ENCODE data around the gene GALK2.

Gene GALK2

DNA sequence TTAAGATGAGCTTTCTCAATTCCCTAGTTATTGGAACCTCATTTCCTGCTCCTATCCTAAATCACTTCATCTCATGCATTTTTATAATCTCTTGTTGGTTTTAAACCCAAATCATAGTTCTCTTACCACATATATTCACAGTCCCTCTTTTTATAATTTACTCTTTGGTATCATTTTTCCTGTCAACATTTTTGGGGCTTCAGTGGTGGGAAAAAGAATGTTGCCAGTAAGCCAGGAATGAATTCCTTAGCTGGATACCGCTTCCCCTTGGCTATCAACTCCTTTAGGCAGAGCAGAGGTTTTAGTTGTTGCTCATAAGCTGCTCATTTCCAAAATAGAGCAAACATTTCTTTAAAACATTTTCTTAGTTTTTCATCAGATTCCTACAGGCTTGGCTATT, 112.3 kb downstream of the GALK2 start:
- DNase-seq (ENCODE audit: low spot score), result no peak

DNA sequence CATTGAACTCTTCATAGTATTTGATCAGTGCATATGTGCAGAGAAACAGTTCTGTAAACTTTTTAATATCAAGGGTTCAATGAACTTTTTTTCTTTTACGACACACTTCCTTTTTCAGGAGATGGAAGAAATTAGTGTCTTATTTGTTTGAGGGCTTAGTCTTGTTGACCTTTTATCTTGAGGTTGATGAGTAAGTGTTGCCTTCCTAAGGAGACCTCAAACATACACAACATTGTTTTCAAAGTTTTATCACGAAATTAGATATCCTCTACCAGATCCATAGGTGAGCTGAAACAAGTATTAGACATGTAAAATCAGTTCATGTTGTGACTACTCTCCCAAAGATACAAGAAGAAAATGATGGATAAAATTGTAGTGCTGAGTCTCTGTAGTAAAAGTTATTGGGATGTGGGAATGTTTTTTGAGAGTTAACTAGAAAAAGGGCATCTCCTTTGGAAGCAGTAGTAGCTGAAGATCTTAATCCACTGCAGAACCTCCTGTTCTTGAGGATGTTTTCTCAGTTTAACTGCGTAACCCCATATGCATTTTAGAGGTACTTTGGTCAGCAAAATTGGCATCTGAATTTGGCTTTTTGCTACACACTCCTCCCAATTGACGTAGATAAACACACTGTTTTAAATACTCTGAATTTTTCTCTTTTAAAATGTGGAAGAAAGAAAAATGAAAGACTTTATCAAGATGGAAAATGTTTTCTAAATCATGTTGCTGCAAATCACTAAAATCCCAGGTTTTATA, 116.8 kb downstream of the GALK2 start:
- no peak for DNase-seq (ENCODE audit: low spot score)

DNA sequence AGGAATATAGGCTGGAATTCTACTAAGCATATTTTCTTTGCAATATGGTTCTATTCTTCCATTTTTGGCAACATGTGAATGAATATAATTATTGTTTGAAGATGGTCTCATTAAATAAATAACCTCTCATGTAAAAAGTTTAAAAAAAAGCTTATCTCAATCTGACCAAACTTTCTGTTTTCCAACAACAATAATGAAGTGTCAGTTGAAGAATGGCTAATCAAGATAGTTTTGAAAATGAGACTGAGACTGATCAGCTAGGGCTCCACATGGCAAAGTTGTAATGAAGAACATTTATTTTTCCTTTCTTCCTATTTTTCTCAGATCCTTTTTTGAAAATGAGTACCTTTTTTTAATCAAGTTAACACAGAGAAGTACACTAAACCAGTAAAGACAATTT, 117.4 kb downstream of the GALK2 start:
- no peak for DNase-seq (ENCODE audit: low spot score)

DNA sequence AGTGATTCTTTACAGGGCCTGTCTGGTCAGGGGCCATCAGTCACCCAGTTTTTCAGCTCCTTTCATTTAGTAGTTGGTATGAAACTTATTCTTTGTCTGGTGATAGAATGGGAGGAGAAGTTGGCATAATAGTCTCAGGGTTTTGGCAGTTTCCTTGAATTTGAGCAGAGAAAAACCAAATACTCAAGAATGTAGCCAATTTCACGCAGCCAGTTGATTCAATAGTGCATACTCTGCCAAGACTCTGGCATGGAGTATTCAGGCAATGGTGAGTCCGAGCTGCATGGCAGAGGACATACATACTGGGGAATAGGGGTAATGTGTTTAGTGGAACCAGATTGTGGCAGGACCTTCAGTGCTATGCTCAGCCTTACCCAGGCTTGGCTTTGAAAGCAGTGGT, 118.3 kb downstream of the GALK2 start:
- no peak for DNase-seq (ENCODE audit: low spot score)

DNA sequence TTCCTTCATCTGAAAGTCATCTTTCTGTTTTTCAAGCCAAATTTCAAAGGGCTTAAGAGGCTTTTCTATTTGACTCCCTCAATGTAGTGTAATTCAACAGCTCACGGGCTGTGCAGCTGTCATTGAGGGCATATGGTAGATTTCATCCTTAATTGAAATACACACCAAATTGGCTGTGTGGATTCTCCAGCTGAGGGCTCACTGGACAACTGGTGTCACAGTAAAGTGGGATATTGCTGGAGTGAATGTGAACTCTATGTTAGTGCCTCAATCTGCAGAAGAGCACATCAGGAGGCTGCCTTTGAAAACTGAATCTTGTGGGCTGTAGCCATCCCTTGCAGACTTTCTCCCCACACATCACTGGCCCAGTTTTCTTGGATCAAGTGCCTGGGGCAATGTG, 120.1 kb downstream of the GALK2 start:
- DNase-seq (ENCODE audit: low spot score), result no peak

DNA sequence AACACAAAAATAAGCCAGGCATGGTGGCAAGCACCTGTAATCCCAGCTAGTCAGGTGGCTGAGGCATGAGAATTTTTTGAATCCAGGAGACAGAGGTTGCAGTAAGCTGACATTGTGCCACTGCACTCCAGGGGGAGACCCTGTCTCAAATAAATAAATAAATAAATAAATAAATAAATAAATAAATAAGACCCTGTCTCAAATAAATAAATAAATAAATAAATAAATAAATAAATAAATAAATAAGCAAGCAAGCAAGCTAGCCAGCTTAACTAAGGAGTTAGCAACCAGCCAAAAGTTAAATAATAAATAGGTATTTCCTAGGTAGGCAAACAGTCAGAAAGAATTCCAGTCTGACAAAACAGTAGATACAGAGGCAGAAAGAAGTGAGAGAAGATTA, 123.9 kb downstream of the GALK2 start:
- DNase-seq (ENCODE audit: low spot score), result no peak

DNA sequence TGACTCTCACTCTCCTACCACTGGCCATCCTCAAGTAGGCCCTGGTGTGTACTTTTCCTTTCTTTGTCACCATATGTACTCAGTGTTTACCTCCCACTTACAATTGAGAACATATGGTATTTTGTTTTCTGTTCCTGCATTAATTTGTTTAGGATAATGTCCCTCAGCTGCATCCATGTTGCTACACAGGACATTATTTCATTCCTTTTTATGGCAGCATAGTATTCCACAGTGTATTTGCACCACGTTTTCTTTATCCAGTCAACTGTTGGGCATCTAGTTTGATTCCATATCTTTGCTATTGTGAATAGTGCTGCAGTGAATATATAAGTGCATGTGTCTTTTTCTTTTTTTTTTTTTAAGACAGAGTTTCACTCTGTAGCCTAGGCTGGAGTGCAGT, 126.2 kb downstream of the GALK2 start:
- no peak for DNase-seq (ENCODE audit: low spot score)

DNA sequence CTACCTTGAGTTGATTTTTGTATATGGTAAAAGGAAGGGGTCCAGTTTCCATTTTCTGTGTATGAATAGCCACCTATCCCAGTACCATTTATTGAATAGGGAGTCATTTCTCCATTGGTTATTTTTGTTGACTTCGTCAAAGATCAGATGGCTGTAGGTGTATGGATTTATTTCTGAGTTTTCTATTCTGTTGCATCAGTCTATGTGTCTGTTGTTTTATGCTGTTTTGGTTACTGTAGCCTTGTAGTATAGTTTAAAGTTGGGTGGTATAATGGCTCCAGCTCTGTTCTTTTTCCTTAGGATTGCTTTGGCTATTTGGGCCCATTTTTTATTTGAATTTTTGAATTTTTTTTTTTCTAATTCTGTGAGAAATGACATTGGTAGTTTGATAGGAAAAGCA, 127.5 kb downstream of the GALK2 start:
- DNase-seq (ENCODE audit: low spot score), result no peak

DNA sequence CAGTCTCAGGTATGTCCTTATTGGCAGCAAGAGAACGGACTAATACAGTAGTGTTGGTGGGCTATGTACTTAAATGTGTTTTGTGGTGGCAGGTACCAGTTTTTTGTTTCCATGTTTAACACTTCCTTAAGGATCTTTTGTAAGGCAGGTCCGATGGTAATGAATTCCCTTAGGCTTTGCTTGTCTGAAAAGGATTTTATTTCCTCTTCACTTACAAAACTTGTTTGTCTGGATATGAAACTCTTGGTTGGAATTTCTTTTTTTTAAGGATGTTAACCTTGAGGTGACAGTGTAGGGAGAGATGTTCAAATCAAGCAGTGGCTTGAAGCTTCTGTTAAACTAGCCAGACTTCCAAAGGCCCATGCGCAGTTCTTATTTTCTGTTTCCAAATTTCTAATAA, 130.8 kb downstream of the GALK2 start:
- DNase-seq (ENCODE audit: low spot score), result no peak

DNA sequence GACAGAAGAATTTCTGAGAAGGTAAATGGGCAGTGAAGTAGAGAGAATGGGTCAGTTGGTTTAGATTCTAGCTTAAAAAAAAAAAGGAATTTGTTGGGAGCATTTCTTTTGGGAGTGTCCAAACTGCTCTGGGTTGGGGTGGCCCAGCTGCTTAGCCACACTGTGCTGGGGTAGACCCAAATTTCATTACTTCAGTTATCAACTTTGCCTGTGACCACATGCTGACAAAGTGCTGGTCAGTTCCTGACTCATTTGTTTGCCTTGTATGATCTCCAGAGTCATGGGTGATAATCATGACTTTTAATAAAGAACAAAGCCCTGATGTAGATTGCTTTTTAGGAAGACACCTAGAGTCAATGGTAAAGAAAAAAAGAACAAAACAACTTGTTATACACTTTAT, 131.5 kb downstream of the GALK2 start:
- no peak for DNase-seq (ENCODE audit: low spot score)

DNA sequence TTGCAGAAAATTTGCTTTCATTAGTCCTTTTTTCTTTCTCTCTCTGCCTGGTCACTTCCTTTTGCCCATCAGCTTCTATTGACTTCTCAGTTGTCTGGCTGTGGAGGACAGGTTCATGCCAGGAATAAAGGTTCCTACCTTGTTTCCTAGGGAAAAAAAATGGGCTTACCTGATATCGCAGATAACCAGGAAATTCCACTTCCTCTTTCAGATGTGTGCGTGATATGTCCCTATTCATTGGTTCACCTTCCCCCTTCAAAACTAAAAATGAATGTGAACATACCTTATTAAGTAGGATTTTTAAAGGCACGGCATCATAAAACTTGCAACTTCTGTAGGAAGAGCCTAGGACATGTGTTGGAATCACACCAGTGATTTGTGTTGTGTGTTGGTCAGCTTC, 133.0 kb downstream of the GALK2 start:
- DNase-seq (ENCODE audit: low spot score), result no peak

DNA sequence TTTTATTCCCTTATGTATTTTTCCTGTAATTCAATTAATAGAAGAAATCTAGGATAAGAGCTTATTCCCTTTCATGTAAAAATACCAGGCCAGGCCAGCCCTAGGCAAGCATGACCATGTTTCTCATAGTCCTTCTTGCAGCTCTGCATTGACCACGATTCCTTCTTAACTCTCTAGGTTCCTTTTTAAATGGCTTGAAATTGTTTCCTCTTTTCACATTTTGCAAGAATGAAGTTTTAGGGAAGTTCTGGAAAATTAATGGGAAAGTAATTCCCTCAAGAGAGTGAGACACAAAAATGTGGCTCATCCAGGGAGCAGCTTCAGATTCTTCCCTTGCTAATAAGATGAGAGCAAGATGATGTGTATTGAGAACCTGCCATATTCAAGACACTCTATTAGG, 136.5 kb downstream of the GALK2 start:
- DNase-seq (ENCODE audit: low spot score), result no peak

DNA sequence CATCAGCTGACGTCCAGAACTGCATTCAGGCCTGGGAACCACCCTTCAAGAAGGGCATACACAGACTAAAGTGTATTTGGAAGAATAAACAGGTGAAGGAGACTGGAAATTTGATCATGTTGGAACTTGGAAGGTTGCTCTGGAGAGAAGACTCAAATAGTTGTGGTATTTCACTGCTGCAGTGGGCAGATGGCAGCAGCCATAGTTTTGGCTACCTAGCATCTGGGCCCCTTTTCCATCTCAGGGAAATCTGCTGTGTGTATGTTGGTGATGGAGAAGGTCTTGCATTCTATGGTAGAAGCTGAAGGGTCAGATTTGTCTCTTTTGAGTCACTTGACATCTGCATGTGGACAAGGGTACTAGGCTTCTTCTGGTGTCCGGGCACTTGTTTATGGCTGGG, 138.6 kb downstream of the GALK2 start:
- DNase-seq (ENCODE audit: low spot score), result no peak

DNA sequence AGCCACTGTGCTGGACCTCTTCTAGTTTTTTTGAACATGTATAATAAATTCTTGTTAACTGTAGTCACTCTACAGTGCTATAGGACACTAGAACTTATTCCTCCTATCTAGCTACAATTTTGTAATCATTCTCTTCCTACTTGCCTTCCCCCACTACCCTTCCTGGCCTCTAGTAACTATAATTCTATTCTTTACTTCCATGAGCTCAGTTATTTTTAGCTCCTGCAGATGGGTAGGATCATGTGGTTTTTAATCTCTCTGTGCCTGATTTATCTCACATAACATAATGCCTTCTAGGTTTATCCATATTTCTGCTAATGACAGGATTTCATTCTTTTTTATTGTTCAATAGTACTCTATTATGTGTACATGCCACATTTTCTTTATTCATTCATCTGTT, 139.8 kb downstream of the GALK2 start:
- DNase-seq (ENCODE audit: low spot score), result no peak

DNA sequence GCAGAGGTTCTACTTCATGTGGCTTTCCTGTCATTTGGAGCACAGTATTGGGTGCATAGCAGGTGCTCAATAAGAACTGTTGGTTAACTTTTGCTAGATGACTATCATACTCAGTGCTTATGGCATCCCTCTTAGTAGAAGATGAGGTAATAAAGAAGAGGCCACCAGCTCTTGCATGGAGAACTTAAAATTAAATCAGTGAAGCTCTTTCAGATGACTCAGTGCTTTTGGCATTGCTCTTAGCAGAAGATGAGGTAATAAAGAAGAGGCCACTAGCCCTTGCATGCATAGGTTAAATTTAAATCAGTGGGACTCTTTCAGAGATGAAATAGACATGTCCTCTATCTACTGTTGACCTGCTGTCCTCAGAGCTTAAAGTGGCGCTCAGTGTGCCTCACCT, 143.6 kb downstream of the GALK2 start:
- DNase-seq (ENCODE audit: low spot score), result no peak

DNA sequence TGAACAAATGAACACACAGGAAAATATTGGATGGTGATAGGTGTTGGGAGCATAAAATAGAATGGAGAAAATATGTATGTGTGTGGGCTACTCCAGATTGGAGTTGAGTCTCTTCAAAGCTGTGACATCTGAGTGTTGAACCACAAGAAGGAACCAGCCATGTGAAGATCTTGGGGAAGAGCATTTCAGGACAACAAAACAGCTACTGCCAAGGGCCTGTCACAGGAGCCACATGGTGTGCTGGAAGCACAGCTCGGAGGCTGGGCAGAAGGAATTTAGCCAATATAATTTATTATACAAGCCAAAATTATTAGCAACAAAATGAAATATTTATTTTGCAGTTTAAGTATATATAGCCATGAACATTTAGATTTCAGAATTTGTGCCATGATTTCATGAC, 144.7 kb downstream of the GALK2 start:
- DNase-seq (ENCODE audit: low spot score), result no peak

DNA sequence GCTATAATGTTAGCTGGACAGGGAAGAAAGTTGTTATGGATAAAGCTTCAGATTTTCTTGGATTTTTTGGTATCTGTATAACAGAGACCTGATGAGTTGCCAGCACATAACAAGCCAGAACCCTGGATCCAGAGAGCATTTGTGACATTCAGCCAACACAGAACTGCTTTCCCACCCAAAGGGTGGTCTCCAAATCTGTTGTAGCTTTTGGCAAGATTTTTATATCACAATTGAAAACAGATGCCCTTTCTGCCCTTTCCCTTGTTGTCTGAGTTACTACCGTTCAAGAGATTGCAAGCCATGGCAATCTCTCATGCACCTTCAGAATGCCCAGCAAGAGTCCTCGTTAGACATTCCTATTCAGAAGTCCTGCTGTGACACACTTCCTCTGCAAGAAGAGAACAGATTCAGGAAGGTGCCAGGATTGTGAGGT, 145.4 kb downstream of the GALK2 start:
- DNase-seq (ENCODE audit: low spot score), result peak; percentile 65

DNA sequence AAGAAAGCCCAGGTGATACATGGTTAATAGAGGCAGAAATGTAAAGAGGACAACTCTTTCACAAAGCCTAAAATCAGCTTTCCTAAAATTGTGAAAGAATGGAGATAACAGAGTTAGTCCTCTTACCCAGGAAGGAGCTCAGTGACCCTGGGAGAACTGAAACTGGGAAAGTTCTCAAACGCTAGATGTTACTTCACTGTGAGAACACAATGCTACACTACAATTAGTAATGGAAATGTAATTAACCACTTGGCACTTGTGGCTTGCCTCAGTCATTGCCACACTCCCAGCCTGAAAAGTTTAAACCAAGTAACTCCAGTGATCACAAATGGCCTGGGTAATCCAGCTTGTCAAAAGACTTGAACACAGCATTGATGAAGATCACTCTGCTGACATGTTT, 150.3 kb downstream of the GALK2 start:
- DNase-seq (ENCODE audit: low spot score), result no peak

DNA sequence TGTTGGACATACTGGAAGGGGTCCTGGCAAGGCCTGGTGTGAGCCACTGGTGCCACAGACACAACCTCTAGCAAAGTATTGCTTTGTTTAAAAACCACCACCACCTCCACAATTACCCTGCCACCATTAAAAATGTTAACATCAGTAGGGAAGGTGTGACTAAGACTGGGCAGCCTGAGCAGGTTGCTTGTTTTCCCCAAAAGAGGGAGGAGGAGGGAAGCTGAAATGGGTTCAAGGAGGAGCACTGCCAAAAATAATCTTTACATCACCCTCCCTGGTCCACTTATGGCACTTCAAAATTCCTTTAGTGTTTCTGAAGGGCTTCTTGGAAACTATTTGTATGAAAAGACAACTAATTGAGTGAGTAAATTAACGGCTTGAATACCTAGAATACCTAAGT, 153.2 kb downstream of the GALK2 start:
- DNase-seq (ENCODE audit: low spot score), result no peak

DNA sequence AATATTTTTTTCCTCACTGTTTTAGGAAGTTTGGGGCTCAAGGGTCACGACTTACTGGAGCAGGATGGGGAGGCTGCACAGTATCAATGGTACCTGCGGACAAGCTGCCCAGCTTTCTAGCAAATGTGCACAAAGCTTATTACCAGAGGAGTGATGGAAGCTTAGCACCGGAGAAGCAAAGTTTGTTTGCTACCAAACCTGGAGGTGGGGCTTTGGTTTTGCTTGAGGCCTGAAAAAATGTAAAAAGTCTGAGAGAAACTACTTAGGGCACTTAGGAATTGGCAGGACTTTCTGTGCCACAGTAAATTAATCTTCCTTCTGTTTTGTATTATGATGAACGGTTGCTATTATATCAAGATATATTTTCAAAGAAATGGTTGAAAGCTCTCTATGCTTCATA, 157.9 kb downstream of the GALK2 start:
- no peak for DNase-seq (ENCODE audit: low spot score)

DNA sequence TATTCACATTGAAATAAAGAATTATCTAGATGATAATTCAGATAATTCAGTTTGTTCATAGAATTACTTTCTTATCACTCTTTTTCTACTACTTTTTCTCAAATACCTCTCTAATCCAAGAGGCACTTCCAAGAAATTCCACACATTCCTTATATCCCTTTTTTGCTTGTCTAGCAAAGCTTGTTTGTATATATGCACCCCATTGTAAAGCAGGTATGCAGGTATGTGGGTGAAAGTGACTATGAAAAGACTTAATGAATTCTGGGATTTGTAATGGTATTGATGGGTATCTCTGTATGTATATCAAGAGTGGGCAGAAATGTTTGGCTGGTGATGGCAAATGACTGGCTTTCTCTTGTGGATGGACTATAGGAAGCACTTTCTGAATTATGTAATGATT, 158.9 kb downstream of the GALK2 start:
- no peak for DNase-seq (ENCODE audit: low spot score)

DNA sequence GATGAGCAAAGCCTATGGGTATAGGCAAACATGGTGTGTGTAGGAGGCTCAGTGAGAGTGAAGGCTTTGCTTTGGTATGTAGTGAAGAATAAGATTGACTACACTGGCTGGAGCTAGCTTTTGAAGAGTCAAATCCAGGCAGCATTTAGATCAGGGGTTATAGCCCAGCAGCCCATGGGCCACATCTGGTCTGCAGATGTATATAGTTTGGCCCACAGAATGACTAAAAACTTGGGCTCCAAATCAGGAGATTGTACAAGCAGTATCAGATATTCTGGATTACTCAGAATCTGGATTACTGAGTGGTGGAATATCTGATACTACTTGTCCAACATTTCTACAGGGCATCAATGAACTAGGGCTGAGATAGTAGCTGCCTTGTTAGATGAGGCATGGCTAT, 160.1 kb downstream of the GALK2 start:
- no peak for DNase-seq (ENCODE audit: low spot score)

DNA sequence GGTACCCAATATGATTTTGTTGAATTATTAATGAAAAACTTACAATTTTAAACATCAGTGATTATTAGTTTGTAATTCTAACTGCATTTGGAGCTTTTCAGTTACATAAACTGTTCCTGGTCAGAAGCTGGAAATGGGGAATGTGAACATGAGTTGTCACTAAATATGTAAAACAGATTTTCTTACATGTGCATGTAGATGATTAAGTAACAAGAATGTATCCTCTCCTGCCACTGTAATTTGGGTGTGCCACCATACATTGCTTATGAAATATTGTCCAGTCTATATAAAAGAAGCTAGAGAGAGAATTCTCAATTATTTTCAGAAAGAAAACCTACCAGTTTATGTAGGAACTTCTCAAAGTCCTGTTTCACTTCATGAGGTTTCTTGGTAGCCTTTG, 161.4 kb downstream of the GALK2 start:
- DNase-seq (ENCODE audit: low spot score), result no peak

DNA sequence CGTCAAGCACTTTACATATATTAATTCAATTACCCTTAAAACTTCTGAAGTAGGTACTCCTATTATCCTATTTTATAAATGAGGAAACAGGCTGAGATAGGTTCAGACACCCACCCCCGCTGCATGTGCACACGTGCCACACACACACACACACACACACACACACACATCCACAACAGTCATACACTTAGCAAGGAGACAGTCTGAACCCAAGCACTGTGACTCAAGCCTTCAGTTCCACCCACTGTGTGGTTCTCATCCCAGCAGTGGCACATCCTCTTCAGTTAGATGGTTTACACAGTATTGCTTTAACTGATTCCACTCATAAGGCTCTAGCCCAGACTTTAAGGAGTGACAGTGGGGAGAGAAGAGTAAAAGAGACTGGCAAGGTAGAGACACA, 161.9 kb downstream of the GALK2 start:
- DNase-seq (ENCODE audit: low spot score), result no peak

DNA sequence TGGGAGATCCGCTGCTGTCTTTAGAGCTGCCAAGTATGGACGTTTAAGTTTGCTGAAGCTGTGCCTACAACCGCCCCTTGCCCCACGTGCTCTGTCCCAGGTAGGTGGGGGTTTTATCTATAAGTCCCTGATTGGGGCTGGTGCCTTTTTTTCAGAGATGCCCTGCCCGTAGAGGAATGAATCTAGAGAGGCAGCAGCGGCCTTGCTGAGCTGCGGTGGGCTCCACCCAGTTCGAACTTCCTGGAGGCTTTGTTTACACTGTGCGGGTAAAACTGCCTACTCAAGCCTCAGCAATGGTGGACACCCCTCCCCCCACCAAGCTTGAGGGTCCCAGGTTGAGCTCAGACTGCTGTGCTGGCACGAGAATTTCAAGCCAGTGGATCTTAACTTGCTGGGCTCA, 169.6 kb downstream of the GALK2 start:
- DNase-seq (ENCODE audit: low spot score), result no peak

Measured in left forelimb (tissue), 1 donor.